ENCODE measurements around the gene SAMM50.

GRCh38 chr22:43910178-43910695 is 45.0 kb upstream of the SAMM50 start:
- no peak for TF ChIP-seq CTCF (IDR thresholded peaks at IDR 0.05)
- TF ChIP-seq POLR2A (IDR thresholded peaks at IDR 0.05), result no peak

Measured in thyroid gland (tissue), 4 donors.